ENCODE results near the gene CNPY1. TPM values are rescaled to one million over a fixed set of nuclear protein-coding genes. Genes with fewer than 3 reads are reported as not detected.

Gene CNPY1
- total and polyA plus RNA-seq, 2 of the 8 experiments (the other 6 are each of a cell fraction or from before 2014, with no cell fraction given), result not detected

DNA sequence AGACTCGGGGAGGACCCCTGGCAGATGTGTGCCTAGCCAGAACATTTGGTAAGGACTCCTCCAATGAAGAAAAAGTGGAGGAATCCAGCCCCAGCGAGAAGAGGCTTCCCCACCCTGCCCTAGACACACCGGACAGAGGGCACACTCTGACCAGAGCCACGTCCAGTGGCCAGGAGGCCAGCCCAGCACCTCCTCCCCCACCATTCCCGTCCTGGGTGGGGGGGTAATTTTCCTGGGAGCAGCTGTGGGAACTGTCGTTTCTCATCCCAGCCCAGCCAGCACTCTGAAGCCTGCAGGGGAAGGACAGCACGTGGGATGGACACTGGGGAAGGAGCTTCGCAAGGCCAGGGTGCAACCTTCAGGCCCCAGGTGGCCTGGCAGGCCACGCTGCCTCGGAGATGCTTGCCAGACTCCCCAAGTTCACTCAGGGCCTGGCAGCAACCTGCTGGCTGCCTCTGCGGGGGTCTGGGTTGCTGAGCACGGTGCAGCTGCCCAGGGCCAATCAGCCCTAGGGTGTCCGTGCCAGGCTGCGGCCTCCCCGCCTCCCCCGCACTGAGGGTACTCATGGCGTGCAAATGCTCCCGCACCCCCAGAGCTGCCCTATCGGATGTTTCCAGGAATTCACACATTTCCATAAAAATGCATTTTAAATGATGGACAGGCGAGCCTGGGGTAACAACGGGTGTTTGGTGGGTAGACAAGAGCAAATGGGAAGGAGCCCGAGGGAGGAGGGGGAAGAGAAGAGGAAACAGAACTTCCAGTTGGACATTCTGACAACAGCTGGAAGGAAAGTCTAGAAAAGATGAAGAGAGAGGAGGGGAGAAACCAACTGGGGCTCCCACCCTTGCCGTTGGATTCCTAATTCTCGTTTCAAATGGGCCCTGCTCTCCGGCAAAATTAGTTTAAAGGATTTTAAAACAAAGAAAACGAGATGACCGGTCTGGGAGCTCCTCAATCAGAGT, 90.3 kb downstream of the CNPY1 start:
- Histone ChIP-seq H3K79me1 (ENCODE audit: low read depth, low read length) (no peaks in the 10 kb centered on the region; the same call in 1 of the 2 replicates), H2BK12ac (ENCODE audit: low read depth, low read length) (no peak overlapping the region; the same call in 1 of the 2 replicates), H3K9ac (replicated peaks in 1 of 4; ENCODE audit: extremely low read depth in 1 of 4, low read depth in 3 of 4, low read length in 3 of 4) (no peak overlapping the region), H3K36me3 (ENCODE audit: control insufficient read depth in 2 of 4, insufficient read depth in 4 of 4, low read length in 3 of 4) (peaks cover 0 to 16% (median 0%) of the 10 kb centered on the region in 4 experiments; a peak in 1 of 8 replicates), H2BK15ac (ENCODE audit: low read length) (no peak overlapping the region; the same call in 1 of the 2 replicates), H3K27ac (ENCODE audit: low read depth, low read length) (no peak overlapping the region), H2AK5ac (ENCODE audit: low read depth, low read length) (no peak overlapping the region), H3K56ac (replicated peaks; ENCODE audit: insufficient read length, low read depth, low read length) (no peak overlapping the region), H4K5ac (ENCODE audit: insufficient read length, low read depth, low read length) (no peak overlapping the region), H3K79me2 (ENCODE audit: control insufficient read depth in 1 of 2, insufficient read depth in 2 of 2, low read length in 2 of 2) (no peaks in the 10 kb centered on the region), H3K14ac (ENCODE audit: insufficient read length) (no peak overlapping the region), H3K18ac (ENCODE audit: extremely low read depth, low read length) (no peak overlapping the region), H2BK20ac (ENCODE audit: low read length) (no peak overlapping the region), H3K4me2 (ENCODE audit: insufficient read depth in 1 of 2, low read depth in 2 of 2, low read length in 2 of 2) (peak overlapping the region in 1 of 2 experiments; percentile 28; a peak in 1 of 4 replicates), H3K4me3 (ENCODE audit: extremely low read depth in 1 of 4, insufficient read depth in 2 of 4, low read depth in 3 of 4, low read length in 4 of 4) (no peak overlapping the region), H2AFZ (ENCODE audit: low read length) (no peak overlapping the region), H4K8ac (ENCODE audit: extremely low read depth, insufficient read depth, low read length) (no peak overlapping the region), H3K23me2 (ENCODE audit: low read depth, low read length) (no peaks in the 10 kb centered on the region; the same call in 1 of the 2 replicates), H3K27me3 (replicated peaks in 1 of 4; ENCODE audit: control insufficient read depth in 3 of 4, extremely low read depth in 1 of 4, insufficient read depth in 3 of 4, low read length in 3 of 4) (peaks cover 98 to 99% (median 98%) of the 10 kb centered on the region in 4 experiments), H2BK120ac (replicated peaks; ENCODE audit: low read depth, low read length) (no peak overlapping the region), H3K4me1 (replicated peaks in 1 of 4; ENCODE audit: control insufficient read depth in 3 of 4, insufficient read depth in 4 of 4, low read length in 3 of 4) (peaks cover 0 to 16% (median 8%) of the 10 kb centered on the region in 4 experiments; a peak in 5 of 7 replicates), H2BK5ac (ENCODE audit: low read depth, low read length) (no peak overlapping the region), H3K23ac (ENCODE audit: insufficient read length) (no peak overlapping the region), H3K9me3 (ENCODE audit: insufficient read depth in 2 of 2, low read depth in 1 of 2, low read length in 1 of 2) (no peaks in the 10 kb centered on the region; a peak in 1 of 4 replicates), H4K20me1 (replicated peaks in 1 of 2; ENCODE audit: control insufficient read depth in 1 of 2, insufficient read depth in 2 of 2, low read length in 2 of 2) (peaks cover 40 to 52% of the 10 kb centered on the region in 2 experiments), H3K4ac (replicated peaks; ENCODE audit: insufficient read length, low read depth, low read length) (no peak overlapping the region), H4K91ac (replicated peaks; ENCODE audit: insufficient read length, low read length) (no peak overlapping the region)
- ChIA-PET POLR2A (ENCODE audit: partially characterized antibody) (interaction anchor here (1.8 kb wide), 1 partner anchor 84 kb away, joined by 6 read pairs; no protein-coding TSS in a partner anchor), CTCF (ENCODE audit: partially characterized antibody) (interaction anchor here (0.9 to 2.9 kb wide), 7 partner anchors 16 to 78 kb away, joined by 3 to 17 read pairs (median 6); no protein-coding TSS in a partner anchor)
- TF ChIP-seq SUZ12 (IDR thresholded peaks at IDR 0.05; ENCODE audit: low read length) (peak; percentile 42), MAFK (IDR thresholded peaks at IDR 0.05; ENCODE audit: low read depth, low read length) (no peak), BRCA1 (IDR thresholded peaks at IDR 0.05; ENCODE audit: low read depth, low read length) (no peak), SIRT6 (IDR thresholded peaks at IDR 0.05; ENCODE audit: low read length) (no peak)
- 10% methylated on average over 26 of the region's 27 CpGs; no CpG with 5 or more reads in 1 of the 2 experiments for WGBS, 2 experiments (ENCODE audit: extremely low coverage in 1 of 2, insufficient coverage in 1 of 2, insufficient read length in 1 of 2, insufficient replicate concordance in 2 of 2, low coverage in 1 of 2, low lambda C conversion rate in 2 of 2, missing lambda C conversion rate in 1 of 2)
- FAIRE-seq (no peak), DNase-seq (ENCODE audit: low read depth in 1 of 2, low spot score in 2 of 2) (no peak)

All from H1 (cell line).